ENCODE results near the gene HS3ST2. TPM values are rescaled to one million over a fixed set of nuclear protein-coding genes. Genes with fewer than 3 reads are reported as not detected.

HS3ST2 gene
- polyA plus RNA-seq, 2 of the 4 experiments (the other 2 are of a cell fraction), result not detected

GRCh38 chr16:22885951-22886350 lies 72.0 kb downstream of the HS3ST2 start (continued):
- no peak for TF ChIP-seq MYC (IDR thresholded peaks at IDR 0.05; ENCODE audit: borderline replicate concordance, low read length)

DNA sequence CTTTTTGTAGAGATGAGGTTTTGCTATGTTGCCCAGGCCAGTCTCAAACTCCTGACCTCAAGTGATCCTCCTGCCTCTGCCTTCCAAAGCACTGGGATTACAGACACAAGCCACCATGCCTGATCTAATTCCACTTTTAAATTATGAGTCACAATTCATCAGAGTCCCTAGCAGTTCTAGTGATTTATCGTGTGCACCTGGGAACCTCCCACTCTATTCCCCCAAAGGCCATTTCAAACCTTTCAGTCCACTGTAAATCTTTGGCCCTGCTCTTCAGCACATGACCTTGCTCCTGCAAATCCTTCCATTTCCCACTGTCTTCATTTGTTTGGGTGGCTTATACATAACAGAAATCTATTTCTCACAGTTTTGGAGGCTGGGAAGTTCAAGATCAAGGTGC lies 73.0 kb downstream of the HS3ST2 start:
- no peak overlapping the region for H3K4me3 ChIP-seq
- FAIRE-seq (no peak), ATAC-seq (no peak), DNase-seq (ENCODE audit: low read depth in 1 of 2, low spot score in 1 of 2) (no peak)
- TF ChIP-seq JUNB (IDR thresholded peaks at IDR 0.05), result no peak
- POLR2A ChIA-PET, result no interaction called here
- no peaks in the 10 kb centered on the region for H3K9me3 ChIP-seq
- H3K27ac ChIP-seq, result no peak overlapping the region
- WGBS (ENCODE audit: missing lambda C conversion rate), result 7% methylated on average over 1 of the region's 1 CpG
- no peak overlapping the region for H3K4me2 ChIP-seq
- no peaks in the 10 kb centered on the region for H3K4me1 ChIP-seq
- CTCF ChIA-PET, result interaction anchor here (3.0 kb wide), 1 partner anchor 12 kb away, joined by 16 read pairs; no protein-coding TSS in a partner anchor

GRCh38 chr16:22887445-22887844 lies 73.5 kb downstream of the HS3ST2 start:
- 15% methylated on average over 6 of the region's 6 CpGs for WGBS (ENCODE audit: missing lambda C conversion rate)
- H3K4me1 ChIP-seq, result no peaks in the 10 kb centered on the region
- ChIA-PET POLR2A (no interaction called here), CTCF (interaction anchor here (3.0 kb wide), 1 partner anchor 11 kb away, joined by 16 read pairs; no protein-coding TSS in a partner anchor)
- H3K9me3 ChIP-seq, result no peaks in the 10 kb centered on the region
- DNase-seq (ENCODE audit: low read depth in 1 of 2, low spot score in 1 of 2) (no peak), ATAC-seq (no peak), FAIRE-seq (no peak)
- TF ChIP-seq SMC3 (IDR thresholded peaks at IDR 0.05) (no peak), TP53 (CRISPR knock-in tag; IDR thresholded peaks at IDR 0.05) (no peak), BHLHE40 (IDR thresholded peaks at IDR 0.05; ENCODE audit: low read depth, low read length) (no peak), MAX (IDR thresholded peaks at IDR 0.05) (no peak), RFX5 (IDR thresholded peaks at IDR 0.05) (no peak), NPAS2 (CRISPR knock-in tag; IDR thresholded peaks at IDR 0.05; ENCODE audit: borderline replicate concordance) (no peak), NFE2L2 (conservative IDR thresholded peaks at IDR 0.05; ENCODE audit: low read length) (no peak), POLR2A (IDR thresholded peaks at IDR 0.05; ENCODE audit: low read length) (no peak), MAZ (IDR thresholded peaks at IDR 0.05; ENCODE audit: borderline replicate concordance, low read depth, low read length) (no peak), ATOH8 (CRISPR knock-in tag; IDR thresholded peaks at IDR 0.05; ENCODE audit: low read depth) (no peak), CHD4 (IDR thresholded peaks at IDR 0.05; ENCODE audit: borderline replicate concordance) (no peak)
- TF ChIP-seq, protein P1, sequence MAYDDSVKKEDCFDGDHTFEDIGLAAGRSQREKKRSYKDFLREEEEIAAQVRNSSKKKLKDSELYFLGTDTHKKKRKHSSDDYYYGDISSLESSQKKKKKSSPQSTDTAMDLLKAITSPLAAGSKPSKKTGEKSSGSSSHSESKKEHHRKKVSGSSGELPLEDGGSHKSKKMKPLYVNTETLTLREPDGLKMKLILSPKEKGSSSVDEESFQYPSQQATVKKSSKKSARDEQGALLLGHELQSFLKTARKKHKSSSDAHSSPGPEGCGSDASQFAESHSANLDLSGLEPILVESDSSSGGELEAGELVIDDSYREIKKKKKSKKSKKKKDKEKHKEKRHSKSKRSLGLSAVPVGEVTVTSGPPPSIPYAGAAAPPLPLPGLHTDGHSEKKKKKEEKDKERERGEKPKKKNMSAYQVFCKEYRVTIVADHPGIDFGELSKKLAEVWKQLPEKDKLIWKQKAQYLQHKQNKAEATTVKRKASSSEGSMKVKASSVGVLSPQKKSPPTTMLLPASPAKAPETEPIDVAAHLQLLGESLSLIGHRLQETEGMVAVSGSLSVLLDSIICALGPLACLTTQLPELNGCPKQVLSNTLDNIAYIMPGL (CRISPR knock-in tag; IDR thresholded peaks at IDR 0.05; ENCODE audit: borderline replicate concordance), result no peak
- TF ChIP-seq, protein P2, sequence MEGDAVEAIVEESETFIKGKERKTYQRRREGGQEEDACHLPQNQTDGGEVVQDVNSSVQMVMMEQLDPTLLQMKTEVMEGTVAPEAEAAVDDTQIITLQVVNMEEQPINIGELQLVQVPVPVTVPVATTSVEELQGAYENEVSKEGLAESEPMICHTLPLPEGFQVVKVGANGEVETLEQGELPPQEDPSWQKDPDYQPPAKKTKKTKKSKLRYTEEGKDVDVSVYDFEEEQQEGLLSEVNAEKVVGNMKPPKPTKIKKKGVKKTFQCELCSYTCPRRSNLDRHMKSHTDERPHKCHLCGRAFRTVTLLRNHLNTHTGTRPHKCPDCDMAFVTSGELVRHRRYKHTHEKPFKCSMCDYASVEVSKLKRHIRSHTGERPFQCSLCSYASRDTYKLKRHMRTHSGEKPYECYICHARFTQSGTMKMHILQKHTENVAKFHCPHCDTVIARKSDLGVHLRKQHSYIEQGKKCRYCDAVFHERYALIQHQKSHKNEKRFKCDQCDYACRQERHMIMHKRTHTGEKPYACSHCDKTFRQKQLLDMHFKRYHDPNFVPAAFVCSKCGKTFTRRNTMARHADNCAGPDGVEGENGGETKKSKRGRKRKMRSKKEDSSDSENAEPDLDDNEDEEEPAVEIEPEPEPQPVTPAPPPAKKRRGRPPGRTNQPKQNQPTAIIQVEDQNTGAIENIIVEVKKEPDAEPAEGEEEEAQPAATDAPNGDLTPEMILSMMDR (IDR thresholded peaks at IDR 0.05), result no peak
- H3K4me2 ChIP-seq, result no peak overlapping the region
- no peak overlapping the region for H3K27ac ChIP-seq
- no peak overlapping the region for H3K4me3 ChIP-seq

GRCh38 chr16:22888791-22889190 lies 74.8 kb downstream of the HS3ST2 start:
- H3K27ac ChIP-seq, result no peak overlapping the region
- no peak for DNase-seq (ENCODE audit: low read depth in 1 of 2, low spot score in 1 of 2)
- no peak overlapping the region for H3K4me3 ChIP-seq
- no peaks in the 10 kb centered on the region for H3K4me1 ChIP-seq
- no peak overlapping the region for H3K4me2 ChIP-seq
- 0% methylated on average over 4 of the region's 4 CpGs for WGBS (ENCODE audit: missing lambda C conversion rate)
- ChIA-PET CTCF (no interaction called here), POLR2A (no interaction called here)
- no peak for ATAC-seq
- no peak for TF ChIP-seq ZSCAN20 (CRISPR knock-in tag; IDR thresholded peaks at IDR 0.05)
- no peak for TF ChIP-seq RCOR1 (IDR thresholded peaks at IDR 0.05; ENCODE audit: low read depth, low read length)
- TF ChIP-seq, protein P3, sequence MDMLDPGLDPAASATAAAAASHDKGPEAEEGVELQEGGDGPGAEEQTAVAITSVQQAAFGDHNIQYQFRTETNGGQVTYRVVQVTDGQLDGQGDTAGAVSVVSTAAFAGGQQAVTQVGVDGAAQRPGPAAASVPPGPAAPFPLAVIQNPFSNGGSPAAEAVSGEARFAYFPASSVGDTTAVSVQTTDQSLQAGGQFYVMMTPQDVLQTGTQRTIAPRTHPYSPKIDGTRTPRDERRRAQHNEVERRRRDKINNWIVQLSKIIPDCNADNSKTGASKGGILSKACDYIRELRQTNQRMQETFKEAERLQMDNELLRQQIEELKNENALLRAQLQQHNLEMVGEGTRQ (IDR thresholded peaks at IDR 0.05), result no peak
- no peak for TF ChIP-seq SREBF2 (IDR thresholded peaks at IDR 0.05)
- TF ChIP-seq REST (IDR thresholded peaks at IDR 0.05), result peak; percentile 82
- TF ChIP-seq, protein P4, sequence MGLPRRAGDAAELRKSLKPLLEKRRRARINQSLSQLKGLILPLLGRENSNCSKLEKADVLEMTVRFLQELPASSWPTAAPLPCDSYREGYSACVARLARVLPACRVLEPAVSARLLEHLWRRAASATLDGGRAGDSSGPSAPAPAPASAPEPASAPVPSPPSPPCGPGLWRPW (IDR thresholded peaks at IDR 0.05), result no peak
- no peaks in the 10 kb centered on the region for H3K9me3 ChIP-seq
- no peak for FAIRE-seq

All from A549 (cell line).